Liver (tissue), 9 donors: Measurements from ENCODE around the gene MEIS2. TPM values are rescaled to one million over a fixed set of nuclear protein-coding genes. Genes with fewer than 3 reads are reported as not detected.

Experiments used
- DNase-seq: peaks from one replicate; pipeline ENCODE4 v3.0.0-alpha.2; 2017; ENCODE audit warnings: low spot score
- H3K27ac ChIP-seq, 2 donors: one replicate each; pipeline ENCODE4 v1.7.0; 2013; ENCODE audit warnings: inconsistent platforms in 2 of 2, low read length in 2 of 2, control low read depth in 1 of 2, low read depth in 1 of 2, mild to moderate bottlenecking in 1 of 2
- H3K27me3 ChIP-seq, 4 donors: one replicate each; pipeline versions ENCODE4 v1.6.1 to v1.7.0; 2013; ENCODE audit warnings: low read length in 3 of 4, inconsistent platforms in 1 of 4, mild to moderate bottlenecking in 1 of 4, moderate library complexity in 1 of 4; ENCODE audit not compliant: control insufficient read depth in 4 of 4, insufficient read depth in 4 of 4
- H3K36me3 ChIP-seq, 4 donors: one replicate each; pipeline versions ENCODE4 v1.6.1 to v1.7.0; 2013; ENCODE audit warnings: low read length in 3 of 4, mild to moderate bottlenecking in 3 of 4, low read depth in 1 of 4, moderate library complexity in 1 of 4; ENCODE audit not compliant: control insufficient read depth in 4 of 4, insufficient read depth in 3 of 4
- H3K4me1 ChIP-seq, 4 donors: one replicate each; pipeline versions ENCODE4 v1.6.1 to v1.7.0; 2013; ENCODE audit warnings: low read length in 3 of 4, mild to moderate bottlenecking in 3 of 4, moderate library complexity in 1 of 4; ENCODE audit not compliant: control insufficient read depth in 4 of 4, insufficient read depth in 4 of 4
- H3K4me3 ChIP-seq, 3 donors: one replicate each; pipeline versions ENCODE4 v1.6.1 to v1.7.0; 2013; ENCODE audit warnings: low read length in 3 of 3, control low read depth in 1 of 3, low read depth in 1 of 3, mild to moderate bottlenecking in 1 of 3
- H3K9ac ChIP-seq, 2 donors: one replicate each; pipeline ENCODE4 v1.7.0; 2013; ENCODE audit warnings: low read length in 2 of 2, mild to moderate bottlenecking in 2 of 2, moderate library complexity in 2 of 2, control low read depth in 1 of 2, low read depth in 1 of 2
- H3K9me3 ChIP-seq, 4 donors: one replicate each; pipeline versions ENCODE4 v1.6.1 to v1.7.0; 2013; ENCODE audit warnings: low read length in 3 of 4; ENCODE audit not compliant: control insufficient read depth in 4 of 4
- ATF3 ChIP-seq: IDR thresholded peaks from 2 replicates; pipeline ENCODE4 v1.6.1; 2016; ENCODE audit warnings: antibody characterized with exemption
- CTCF ChIP-seq: fragments of 150-350 bp; IDR thresholded peaks from 2 replicates; pipeline ENCODE4 v1.5.1; 2017; ENCODE audit warnings: improper control_type of control experiment, low read depth, low read length; ENCODE audit not compliant: missing input control
- EGR1 ChIP-seq, 2 donors: IDR thresholded peaks; 2 replicates each; pipeline ENCODE4 v1.6.1; 2016 to 2018; ENCODE audit warnings: antibody characterized with exemption in 2 of 2, low read depth in 2 of 2
- FOXA1 ChIP-seq: IDR thresholded peaks from 2 replicates; pipeline ENCODE4 v1.6.1; 2016; ENCODE audit warnings: antibody characterized with exemption
- FOXA2 ChIP-seq: IDR thresholded peaks from 2 replicates; pipeline ENCODE4 v1.6.1; 2016; ENCODE audit warnings: antibody characterized with exemption
- GABPA ChIP-seq, 2 donors: IDR thresholded peaks in 1 of 2; conservative IDR thresholded peaks in 1 of 2; 2 replicates each; pipeline ENCODE4 v1.6.1; 2016; ENCODE audit warnings: antibody characterized with exemption in 2 of 2, mild to moderate bottlenecking in 1 of 2, moderate library complexity in 1 of 2
- HNF4A ChIP-seq, 2 donors: conservative IDR thresholded peaks; 2 replicates each; pipeline ENCODE4 v1.6.1; 2016; ENCODE audit warnings: antibody characterized with exemption in 2 of 2, mild to moderate bottlenecking in 2 of 2
- HNF4G ChIP-seq: IDR thresholded peaks from 2 replicates; pipeline ENCODE4 v1.6.1; 2016; ENCODE audit warnings: antibody characterized with exemption
- JUND ChIP-seq, 2 donors: IDR thresholded peaks; 2 replicates each; pipeline ENCODE4 v1.6.1; 2016; ENCODE audit warnings: antibody characterized with exemption in 2 of 2
- MAX ChIP-seq: IDR thresholded peaks from 2 replicates; pipeline ENCODE4 v1.6.1; 2016; ENCODE audit warnings: antibody characterized with exemption
- NR2F2 ChIP-seq: IDR thresholded peaks from 2 replicates; pipeline ENCODE4 v1.6.1; 2016; ENCODE audit warnings: antibody characterized with exemption
- RAD21 ChIP-seq, 2 donors: IDR thresholded peaks; 2 replicates each; pipeline ENCODE4 v1.6.1; 2016; ENCODE audit warnings: antibody characterized with exemption in 2 of 2, mild to moderate bottlenecking in 2 of 2
- RXRA ChIP-seq, 2 donors: IDR thresholded peaks; 2 replicates each; pipeline ENCODE4 v1.6.1; 2017 to 2018; ENCODE audit warnings: antibody characterized with exemption in 2 of 2, mild to moderate bottlenecking in 1 of 2
- SP1 ChIP-seq: IDR thresholded peaks from 2 replicates; pipeline ENCODE4 v1.6.1; 2018; ENCODE audit warnings: antibody characterized with exemption, mild to moderate bottlenecking
- TAF1 ChIP-seq: conservative IDR thresholded peaks from 2 replicates; pipeline ENCODE4 v1.6.1; 2016; ENCODE audit warnings: antibody characterized with exemption, mild to moderate bottlenecking
- YY1 ChIP-seq: IDR thresholded peaks from 2 replicates; pipeline ENCODE4 v1.6.1; 2016; ENCODE audit warnings: antibody characterized with exemption, mild to moderate bottlenecking
- ZBTB33 ChIP-seq: IDR thresholded peaks from 2 replicates; pipeline ENCODE4 v1.6.1; 2016; ENCODE audit warnings: antibody characterized with exemption
- WGBS: extraction: QIAGEN DNeasy Blood & Tissue Kit; methylation state at CpG from one replicate; pipeline ENCODE4 v1.1.7; 2013; 5-methylcytosine and 5-hydroxymethylcytosine counted together
- polyA plus RNA-seq, 2 donors: library from polyadenylated mRNA; stranded (reverse) in 1 of 2; unstranded in 1 of 2; fragments of 200-250 nt in 1 of 2; fragments of >200 nt in 1 of 2; fragmentation: Nextera tagmentation in 1 of 2; extraction: Ambion mirVana in 1 of 2; gene quantifications; one replicate each; pipeline versions ENCODE4 v1.2.1 to v1.2.3, GENCODE V29; 2013 to 2015
- total RNA-seq, 2 donors: library from RNA; depleted of rRNA; stranded (reverse); fragments of >200 nt; gene quantifications; one replicate each; pipeline ENCODE4 v1.2.3, GENCODE V29; 2014
- donor health status: healthy.
- donor health status: healthy.
- donor health status: healthy.
- donor health status: healthy.
- donor health status: healthy.

The MEIS2 gene
- total and polyA plus RNA-seq, 4 donors: 3.9 to 12.6 (median 7.6) TPM

- Histone ChIP-seq H3K27ac (no peak overlapping the region), H3K27me3 (no peaks in the 10 kb centered on the region), H3K9ac (no peak overlapping the region), H3K4me1 (peaks cover 0 to 11% (median 8%) of the 10 kb centered on the region in 4 donors), H3K4me3 (no peak overlapping the region), H3K9me3 (no peaks in the 10 kb centered on the region), H3K36me3 (peaks cover 0 to 6% (median under 1%) of the 10 kb centered on the region in 4 donors)
- no peak for TF ChIP-seq MAX
- TF ChIP-seq FOXA2: no peak
- no peak for TF ChIP-seq FOXA1
- TF ChIP-seq CTCF: no peak
- TF ChIP-seq SP1: no peak
- TF ChIP-seq RAD21 (IDR thresholded peaks at IDR 0.05): no peak
- no peak for TF ChIP-seq ZBTB33
- no peak for TF ChIP-seq TAF1
- TF ChIP-seq EGR1 (IDR thresholded peaks at IDR 0.05; ENCODE audit: low read depth in 2 of 2): no peak
- no peak for TF ChIP-seq NR2F2
- TF ChIP-seq GABPA (IDR thresholded peaks at IDR 0.05 in 1 of 2, conservative IDR thresholded peaks at IDR 0.05 in 1 of 2): no peak
- no peak for TF ChIP-seq HNF4G
- TF ChIP-seq ATF3: no peak
- no peak for TF ChIP-seq JUND (IDR thresholded peaks at IDR 0.05)
- TF ChIP-seq YY1: no peak
- 100% methylated on average over 2 of the region's 2 CpGs for WGBS
- no peak for DNase-seq
These were observed 93.0 kb downstream of the MEIS2 start for GRCh38 chr15:37007301-37007700.

GRCh38 chr15:37004981-37005735, 95.2 kb downstream of the MEIS2 start:
- TF ChIP-seq YY1: no peak
- TF ChIP-seq CTCF: no peak
- TF ChIP-seq EGR1 (IDR thresholded peaks at IDR 0.05; ENCODE audit: low read depth in 2 of 2): no peak
- no peak for TF ChIP-seq NR2F2
- TF ChIP-seq FOXA2: no peak
- no peak for TF ChIP-seq SP1
- TF ChIP-seq ZBTB33: no peak
- TF ChIP-seq GABPA (IDR thresholded peaks at IDR 0.05 in 1 of 2, conservative IDR thresholded peaks at IDR 0.05 in 1 of 2): no peak
- TF ChIP-seq ATF3: no peak
- TF ChIP-seq RAD21 (IDR thresholded peaks at IDR 0.05): no peak
- TF ChIP-seq RXRA (IDR thresholded peaks at IDR 0.05): no peak
- TF ChIP-seq HNF4A (conservative IDR thresholded peaks at IDR 0.05): no peak
- H3K9me3 ChIP-seq: no peaks in the 10 kb centered on the region
- DNase-seq: no peak
- H3K36me3 ChIP-seq: peaks cover 0 to 6% (median 0%) of the 10 kb centered on the region in 4 donors
- no peaks in the 10 kb centered on the region for H3K27me3 ChIP-seq
- H3K27ac ChIP-seq: no peak overlapping the region
- no peak overlapping the region for H3K4me3 ChIP-seq
- H3K9ac ChIP-seq: no peak overlapping the region
- WGBS: 75% methylated on average over 8 of the region's 8 CpGs
- H3K4me1 ChIP-seq: peaks cover 0 to 11% (median 8%) of the 10 kb centered on the region in 4 donors
